Erythroblast (primary cell): ENCODE measurements around the gene PARP4.
"Not testable (repeated sequence)": the region's sequence is repeated elsewhere in the genome, so short reads cannot be mapped to it uniquely, and the experiment has no call there.

Experiments
- DNase-seq, 2 experiments: peaks; one replicate each; lab custom pipeline; 2025; lab: John Stamatoyannopoulos, UW
- GATA1 ChIP-seq: IDR thresholded peaks from 2 replicates; pipeline ENCODE4 v1.6.1; 2011; ENCODE audit warnings: low read depth, mild to moderate bottlenecking, control low read depth, low read length, moderate library complexity
- POLR2A ChIP-seq: IDR thresholded peaks from 2 replicates; pipeline ENCODE4 v1.6.1; 2011; ENCODE audit warnings: mild to moderate bottlenecking, low read length

The PARP4 gene

DNA sequence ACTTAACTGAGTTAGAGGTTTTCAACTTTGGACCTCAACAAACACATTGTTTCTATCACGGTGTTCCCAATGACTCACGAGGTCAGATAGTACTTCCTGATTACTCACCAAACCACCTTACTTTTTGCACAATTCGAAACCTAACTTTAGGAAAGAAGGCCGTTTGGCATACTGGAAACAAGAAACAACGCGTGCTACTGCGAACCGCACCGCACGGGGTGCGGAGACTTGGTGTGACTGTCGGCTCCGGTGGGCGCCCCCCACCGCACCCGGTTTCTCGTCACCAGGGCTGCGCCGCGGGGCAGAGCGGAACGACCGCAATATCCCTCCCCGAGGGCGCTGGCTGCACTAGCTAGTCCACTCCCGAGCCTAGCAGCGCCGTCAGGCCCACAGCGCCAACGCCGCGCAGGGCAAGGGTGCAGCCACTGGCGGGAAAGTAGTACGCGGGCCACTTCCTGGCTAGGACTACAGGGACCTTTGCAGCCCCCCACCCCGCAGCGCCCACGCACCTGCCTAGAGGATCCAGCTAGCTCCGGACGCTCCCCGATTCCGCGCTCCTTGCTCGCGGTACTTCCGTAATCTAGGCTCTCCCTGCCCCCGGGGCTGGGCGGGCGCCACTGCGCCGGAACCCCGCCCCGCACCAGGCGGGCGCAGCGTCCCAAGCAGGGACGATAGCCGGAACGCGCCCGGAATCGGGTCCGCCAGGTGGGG lies at the start of gene PARP4:
Gene PARP4 (minus strand): TSS at position 582 of the 711 bp plus-strand sequence. CDS start 9,002 bp downstream, outside the sequence.
- TF ChIP-seq POLR2A (peak; percentile 86), GATA1 (no peak)
- DNase-seq: peak; percentile 87 to 88

GRCh38 chr13:24560579-24561187 lies 48.1 kb upstream of the PARP4 start:
- not testable (repeated sequence) for DNase-seq

DNA sequence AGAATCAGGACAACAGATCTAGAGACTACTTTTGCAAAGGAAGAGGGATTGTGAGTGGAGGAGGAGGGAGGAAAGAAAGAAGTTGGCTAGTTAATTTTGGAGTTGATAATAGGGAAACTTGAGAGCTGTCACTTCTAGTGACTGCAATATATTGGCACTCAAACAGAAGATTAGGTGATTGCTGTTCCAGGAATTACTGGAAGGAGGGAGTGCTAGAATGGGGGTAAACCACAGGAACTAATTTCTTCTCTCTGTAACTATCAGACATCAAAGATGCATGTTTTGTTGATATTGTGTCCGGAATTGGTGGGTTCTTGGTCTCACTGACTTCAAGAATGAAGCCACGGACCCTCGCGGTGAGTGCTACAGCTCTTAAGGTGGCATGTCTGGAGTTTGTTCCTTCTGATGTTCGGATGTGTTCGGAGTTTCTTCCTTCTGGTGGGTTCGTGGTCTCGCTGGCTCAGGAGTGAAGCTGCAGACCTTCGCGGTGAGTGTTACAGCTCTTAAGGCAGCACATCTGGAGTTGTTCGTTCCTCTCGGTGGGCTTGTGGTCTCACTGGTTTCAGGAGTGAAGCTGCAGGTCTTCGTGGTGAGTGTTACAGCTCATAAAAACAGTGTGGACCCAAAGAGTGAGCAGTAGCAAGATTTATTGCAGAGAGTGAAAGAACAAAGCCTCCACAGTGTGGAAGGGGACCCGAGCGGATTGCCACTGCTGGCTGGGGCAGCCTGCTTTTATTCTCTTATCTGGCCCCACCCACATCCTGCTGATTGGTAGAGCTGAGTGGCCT lies 47.0 kb upstream of the PARP4 start:
- DNase-seq: not testable (repeated sequence)

DNA sequence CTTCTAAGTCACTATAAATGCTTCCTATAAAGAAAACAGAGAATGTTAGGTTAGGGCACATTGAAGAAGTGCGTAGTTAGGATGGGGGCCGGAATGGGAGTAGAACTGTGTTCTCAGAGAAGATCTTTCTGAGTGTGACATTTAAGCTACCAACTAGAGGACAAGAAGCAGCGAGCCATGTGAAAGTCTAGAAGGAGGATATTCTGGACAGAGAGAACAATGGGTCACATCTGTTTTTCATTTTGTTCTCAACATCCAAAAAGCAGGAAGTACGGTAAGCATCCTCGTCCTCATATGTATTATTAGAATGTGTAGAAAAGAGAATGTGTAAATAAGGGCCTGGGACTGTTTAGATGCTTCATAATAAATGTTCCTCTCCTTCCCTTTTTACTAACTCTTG lies 44.5 kb upstream of the PARP4 start:
- no peak for TF ChIP-seq GATA1
- no peak for TF ChIP-seq POLR2A
- DNase-seq: no peak

GRCh38 chr13:24553892-24554291 lies 41.3 kb upstream of the PARP4 start:
- not testable (repeated sequence) for DNase-seq

DNA sequence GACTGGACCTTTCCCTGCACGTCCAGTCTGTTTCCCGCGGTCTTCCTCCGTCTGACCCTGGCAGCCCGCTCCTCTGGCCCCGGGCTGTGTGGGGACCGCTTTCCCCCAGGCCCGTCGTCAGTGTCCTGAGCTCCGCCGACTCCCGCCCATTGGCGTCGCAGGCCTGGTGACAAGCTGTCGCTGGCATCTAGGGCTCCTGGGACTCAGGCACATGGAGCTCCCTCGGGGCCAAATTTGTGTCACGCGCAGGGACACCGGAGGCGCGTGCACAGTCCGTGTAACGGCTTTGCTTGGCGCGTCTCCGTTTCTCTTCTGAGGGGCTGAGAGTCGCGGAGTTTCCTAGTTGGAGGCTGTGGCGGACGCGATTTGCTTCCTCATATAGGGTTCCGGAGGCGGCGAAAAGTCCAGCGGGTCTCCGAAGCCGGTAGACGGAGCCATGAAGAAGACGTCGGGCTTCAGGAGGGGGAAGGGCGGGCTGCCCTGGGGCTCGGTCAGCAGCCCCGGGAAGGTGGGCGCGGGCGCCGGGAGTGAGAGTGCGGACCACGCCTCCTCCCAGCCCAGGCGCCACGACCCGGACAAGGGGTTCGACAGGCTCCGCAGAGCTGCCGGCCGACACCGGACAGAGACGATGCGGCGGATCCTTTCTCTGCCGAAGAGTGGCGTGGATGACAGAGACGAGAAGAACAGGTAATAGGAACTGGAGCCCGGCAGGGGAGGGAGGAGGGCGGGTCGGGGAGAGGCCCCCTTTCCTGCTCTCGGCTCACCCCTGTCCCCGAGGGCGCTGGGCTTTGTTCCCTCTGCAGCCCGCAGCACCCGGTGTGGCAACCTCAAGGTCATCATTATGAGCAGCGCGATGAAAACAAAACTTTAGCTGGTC lies 29.1 kb upstream of the PARP4 start:
- DNase-seq: peak; percentile 18 to 26

- TF ChIP-seq GATA1: no peak
- DNase-seq: no peak
Observed at GRCh38 chr13:24541127-24541475, 28.5 kb upstream of the PARP4 start.

- no peak for TF ChIP-seq GATA1
- no peak for TF ChIP-seq POLR2A
Observed at GRCh38 chr13:24540236-24541126, 27.9 kb upstream of the PARP4 start.

DNA sequence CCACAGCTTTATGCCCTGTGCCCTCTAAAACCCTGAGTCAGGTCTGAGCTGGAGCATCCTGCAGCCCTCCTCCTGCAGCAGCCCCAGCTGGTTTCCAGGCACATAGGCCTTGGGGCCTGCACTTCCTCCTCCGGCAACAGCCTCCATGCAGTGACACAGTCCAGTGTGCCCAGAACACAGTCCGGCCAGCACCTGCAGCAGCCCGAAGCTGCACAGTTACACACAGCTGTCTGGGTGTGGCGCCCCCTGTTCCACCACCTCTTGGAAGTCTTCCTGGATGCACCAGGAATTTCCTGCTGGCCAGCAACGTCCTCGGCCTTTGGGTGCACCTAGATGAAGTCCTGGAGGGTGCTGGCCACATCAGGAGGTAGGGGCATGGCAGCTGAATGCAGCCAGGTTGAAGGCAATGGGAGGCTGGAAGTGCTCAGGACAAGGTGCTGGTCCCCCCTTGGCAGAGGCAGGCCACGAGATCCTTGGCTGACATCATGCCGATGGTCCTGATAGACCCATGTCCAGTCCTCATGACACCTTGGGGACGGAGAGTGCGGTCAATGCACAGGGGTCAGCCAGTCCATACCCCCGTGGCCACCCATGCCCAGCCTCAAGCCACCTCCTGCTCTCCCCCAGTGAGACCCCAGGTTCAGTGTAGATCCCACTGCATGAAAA lies 27.1 kb upstream of the PARP4 start:
- TF ChIP-seq POLR2A (no peak), GATA1 (no peak)
- no peak for DNase-seq

More at GRCh38 chr13:24540236-24541126, 27.9 kb upstream of the PARP4 start:
- DNase-seq: peak; percentile 5 to 7

GRCh38 chr13:24529478-24529877 lies 16.9 kb upstream of the PARP4 start:
- no peak for TF ChIP-seq GATA1
- TF ChIP-seq POLR2A: no peak
- no peak for DNase-seq

- DNase-seq: no peak
- TF ChIP-seq POLR2A (no peak), GATA1 (no peak)
Observed at GRCh38 chr13:24528816-24529398, 16.3 kb upstream of the PARP4 start.

GRCh38 chr13:24527266-24527775 lies 14.7 kb upstream of the PARP4 start:
- TF ChIP-seq POLR2A (no peak), GATA1 (no peak)
- DNase-seq: no peak

- TF ChIP-seq GATA1 (no peak), POLR2A (no peak)
- DNase-seq: no peak
Observed at GRCh38 chr13:24520733-24521132, 8.2 kb upstream of the PARP4 start.
